ENCODE measurements around the gene SMYD3.

GRCh38 chr1:245965398-245965797 lies 541.7 kb downstream of the SMYD3 start:
- no peak for TF ChIP-seq POLR2A (IDR thresholded peaks at IDR 0.05)
- no peak for TF ChIP-seq CTCF (IDR thresholded peaks at IDR 0.05)
